ENCODE data around the gene HSF4. TPM values are rescaled to one million over a fixed set of nuclear protein-coding genes. Genes with fewer than 3 reads are reported as not detected.

The HSF4 gene
- total and polyA plus RNA-seq, 2 experiments from 2014 or later = 5.5 to 15.7 TPM

- Histone ChIP-seq H3K9me2 (replicated peaks; ENCODE audit: insufficient read depth) (no peaks in the 10 kb centered on the region), H3K36me3 (replicated peaks; ENCODE audit: insufficient read depth, low read depth) (no peaks in the 10 kb centered on the region), H2AFZ (no peak overlapping the region), H4K20me1 (ENCODE audit: insufficient read depth, poor library complexity, severe bottlenecking) (no peaks in the 10 kb centered on the region), H3K4me3 (no peak overlapping the region), H3K4me2 (no peak overlapping the region), H3K9me3 (ENCODE audit: low read depth) (no peaks in the 10 kb centered on the region), H3K27ac (no peak overlapping the region), H3K27me3 (no peaks in the 10 kb centered on the region), H3K4me1 (ENCODE audit: insufficient read depth) (no peaks in the 10 kb centered on the region), H3K79me2 (no peaks in the 10 kb centered on the region)
- TF ChIP-seq EZH2phosphoT487 (IDR thresholded peaks at IDR 0.05; ENCODE audit: low read depth, severe bottlenecking, unreplicated experiment) (no peak), CTCF (IDR thresholded peaks at IDR 0.05; ENCODE audit: poor library complexity) (no peak), EZH2 (IDR thresholded peaks at IDR 0.05; ENCODE audit: borderline replicate concordance) (no peak)
- WGBS (ENCODE audit: low lambda C conversion rate, missing lambda C conversion rate) = over 99% methylated on average over 13 of the region's 13 CpGs
- DNase-seq (ENCODE audit: low spot score) = no peak
These were observed 23.2 kb upstream of the HSF4 start for GRCh38 chr16:67141391-67141790.

GRCh38 chr16:67142342-67142741 lies 22.2 kb upstream of the HSF4 start:
- no peaks in the 10 kb centered on the region for H3K9me2 ChIP-seq (replicated peaks; ENCODE audit: insufficient read depth)
- H3K27me3 ChIP-seq = no peaks in the 10 kb centered on the region
- H3K79me2 ChIP-seq = no peaks in the 10 kb centered on the region
- no peak overlapping the region for H3K4me2 ChIP-seq
- H2AFZ ChIP-seq = no peak overlapping the region
- H3K27ac ChIP-seq = no peak overlapping the region
- no peaks in the 10 kb centered on the region for H4K20me1 ChIP-seq (ENCODE audit: insufficient read depth, poor library complexity, severe bottlenecking)
- H3K36me3 ChIP-seq (replicated peaks; ENCODE audit: insufficient read depth, low read depth) = no peaks in the 10 kb centered on the region
- 95% methylated on average over 9 of the region's 9 CpGs for WGBS (ENCODE audit: low lambda C conversion rate, missing lambda C conversion rate)
- no peak for DNase-seq (ENCODE audit: low spot score)
- H3K9me3 ChIP-seq (ENCODE audit: low read depth) = no peaks in the 10 kb centered on the region
- H3K4me1 ChIP-seq (ENCODE audit: insufficient read depth) = no peaks in the 10 kb centered on the region
- no peak overlapping the region for H3K4me3 ChIP-seq
- TF ChIP-seq CTCF (IDR thresholded peaks at IDR 0.05; ENCODE audit: poor library complexity) (no peak), EZH2 (IDR thresholded peaks at IDR 0.05; ENCODE audit: borderline replicate concordance) (no peak), EZH2phosphoT487 (IDR thresholded peaks at IDR 0.05; ENCODE audit: low read depth, severe bottlenecking, unreplicated experiment) (no peak)

- DNase-seq (ENCODE audit: low spot score) = no peak
- H3K27ac ChIP-seq = no peak overlapping the region
- no peak overlapping the region for H2AFZ ChIP-seq
- H4K20me1 ChIP-seq (ENCODE audit: insufficient read depth, poor library complexity, severe bottlenecking) = no peaks in the 10 kb centered on the region
- H3K4me1 ChIP-seq (ENCODE audit: insufficient read depth) = peaks cover under 1% of the 10 kb centered on the region
- no peaks in the 10 kb centered on the region for H3K9me2 ChIP-seq (replicated peaks; ENCODE audit: insufficient read depth)
- 88% methylated on average over 2 of the region's 2 CpGs for WGBS (ENCODE audit: low lambda C conversion rate, missing lambda C conversion rate)
- H3K27me3 ChIP-seq = no peaks in the 10 kb centered on the region
- peaks cover 2% of the 10 kb centered on the region for H3K79me2 ChIP-seq
- no peak for TF ChIP-seq EZH2phosphoT487 (IDR thresholded peaks at IDR 0.05; ENCODE audit: low read depth, severe bottlenecking, unreplicated experiment)
- TF ChIP-seq EZH2 (IDR thresholded peaks at IDR 0.05; ENCODE audit: borderline replicate concordance) = no peak
- TF ChIP-seq CTCF (IDR thresholded peaks at IDR 0.05; ENCODE audit: poor library complexity) = no peak
- no peak overlapping the region for H3K4me3 ChIP-seq
- H3K9me3 ChIP-seq (ENCODE audit: low read depth) = no peaks in the 10 kb centered on the region
- H3K36me3 ChIP-seq (replicated peaks; ENCODE audit: insufficient read depth, low read depth) = no peaks in the 10 kb centered on the region
- H3K4me2 ChIP-seq = no peak overlapping the region
These were observed 19.6 kb upstream of the HSF4 start for GRCh38 chr16:67144943-67145342.

- H3K27me3 ChIP-seq = no peaks in the 10 kb centered on the region
- no peaks in the 10 kb centered on the region for H3K9me3 ChIP-seq (ENCODE audit: low read depth)
- H2AFZ ChIP-seq = no peak overlapping the region
- H3K4me1 ChIP-seq (ENCODE audit: insufficient read depth) = peaks cover 3% of the 10 kb centered on the region
- DNase-seq (ENCODE audit: low spot score) = no peak
- WGBS (ENCODE audit: low lambda C conversion rate, missing lambda C conversion rate) = 89% methylated on average over 2 of the region's 2 CpGs
- H3K27ac ChIP-seq = no peak overlapping the region
- H3K9me2 ChIP-seq (replicated peaks; ENCODE audit: insufficient read depth) = no peaks in the 10 kb centered on the region
- TF ChIP-seq CTCF (IDR thresholded peaks at IDR 0.05; ENCODE audit: poor library complexity) (no peak), EZH2phosphoT487 (IDR thresholded peaks at IDR 0.05; ENCODE audit: low read depth, severe bottlenecking, unreplicated experiment) (no peak), EZH2 (IDR thresholded peaks at IDR 0.05; ENCODE audit: borderline replicate concordance) (no peak)
- no peak overlapping the region for H3K4me3 ChIP-seq
- H4K20me1 ChIP-seq (ENCODE audit: insufficient read depth, poor library complexity, severe bottlenecking) = no peaks in the 10 kb centered on the region
- H3K4me2 ChIP-seq = no peak overlapping the region
- no peaks in the 10 kb centered on the region for H3K36me3 ChIP-seq (replicated peaks; ENCODE audit: insufficient read depth, low read depth)
- peaks cover 4% of the 10 kb centered on the region for H3K79me2 ChIP-seq
These were observed 18.8 kb upstream of the HSF4 start for GRCh38 chr16:67145746-67146145.

Measured in hepatocyte (in vitro differentiated cells).